ENCODE measurements around the gene FBLN5. TPM values are rescaled to one million over a fixed set of nuclear protein-coding genes. Genes with fewer than 3 reads are reported as not detected.

The FBLN5 gene
- total RNA-seq, 2 donors from 2014 or later: 3.7 to 6.6 TPM

DNA sequence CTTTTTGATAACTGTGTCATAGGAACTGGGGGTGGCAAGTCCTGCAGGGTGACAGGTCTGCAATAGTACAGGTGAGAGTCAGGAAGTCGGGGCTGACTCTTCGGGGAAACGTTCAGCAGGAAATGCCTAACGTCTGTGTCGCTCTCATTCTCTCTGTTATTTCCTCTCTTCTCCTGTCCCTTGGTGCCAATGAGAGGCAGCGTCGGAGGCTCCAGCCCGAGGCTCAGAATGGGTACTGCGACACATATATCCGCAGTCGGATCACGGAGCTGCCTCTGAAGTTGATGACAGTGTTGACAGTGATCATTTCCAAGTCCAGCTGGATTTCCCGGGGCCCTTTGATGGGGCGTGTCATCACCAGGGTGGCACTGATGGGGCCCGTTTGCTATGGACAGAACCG, 77.5 kb downstream of the FBLN5 start:
- H3K4me1 Mint-ChIP-seq: peaks cover 75% of the 10 kb centered on the region
- H3K9me3 ChIP-seq (ENCODE audit: control insufficient read depth, low read length, poor library complexity, severe bottlenecking): no peaks in the 10 kb centered on the region
- peaks cover 2% of the 10 kb centered on the region for H3K36me3 Mint-ChIP-seq (ENCODE audit: low read depth)
- H3K4me3 Mint-ChIP-seq: peak overlapping the region; percentile 89
- peak; percentile 61 for ATAC-seq
- DNase-seq: peak; percentile 36 to 62 (median 54)
- peak overlapping the region; percentile 100 for H3K27ac Mint-ChIP-seq
- H3K27me3 Mint-ChIP-seq: no peaks in the 10 kb centered on the region

DNA sequence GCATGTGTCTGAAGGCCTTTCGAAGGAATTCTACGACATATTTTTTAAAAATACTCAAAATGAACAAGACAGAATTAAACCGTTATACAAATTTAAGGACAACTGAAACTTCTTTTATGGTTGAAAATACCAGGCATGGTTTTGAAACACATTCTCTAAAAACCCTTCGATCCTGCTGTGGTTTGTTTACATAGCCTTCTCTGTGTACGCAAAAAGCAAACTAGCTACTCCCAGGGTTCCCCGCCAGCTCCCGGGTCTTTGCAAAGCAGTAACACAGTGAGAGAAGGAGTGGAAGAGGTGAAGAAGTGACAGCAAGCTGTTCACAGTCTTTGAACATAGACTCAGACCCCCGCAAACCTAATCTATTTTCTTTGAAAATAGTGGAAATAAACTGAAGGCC, 77.9 kb downstream of the FBLN5 start:
- H3K36me3 Mint-ChIP-seq (ENCODE audit: low read depth): peaks cover 2% of the 10 kb centered on the region
- H3K9me3 ChIP-seq (ENCODE audit: control insufficient read depth, low read length, poor library complexity, severe bottlenecking): no peaks in the 10 kb centered on the region
- peak overlapping the region; percentile 89 for H3K4me3 Mint-ChIP-seq
- H3K4me1 Mint-ChIP-seq: peaks cover 74% of the 10 kb centered on the region
- no peak for ATAC-seq
- peak overlapping the region; percentile 100 for H3K27ac Mint-ChIP-seq
- DNase-seq: no peak
- H3K27me3 Mint-ChIP-seq: no peaks in the 10 kb centered on the region

DNA sequence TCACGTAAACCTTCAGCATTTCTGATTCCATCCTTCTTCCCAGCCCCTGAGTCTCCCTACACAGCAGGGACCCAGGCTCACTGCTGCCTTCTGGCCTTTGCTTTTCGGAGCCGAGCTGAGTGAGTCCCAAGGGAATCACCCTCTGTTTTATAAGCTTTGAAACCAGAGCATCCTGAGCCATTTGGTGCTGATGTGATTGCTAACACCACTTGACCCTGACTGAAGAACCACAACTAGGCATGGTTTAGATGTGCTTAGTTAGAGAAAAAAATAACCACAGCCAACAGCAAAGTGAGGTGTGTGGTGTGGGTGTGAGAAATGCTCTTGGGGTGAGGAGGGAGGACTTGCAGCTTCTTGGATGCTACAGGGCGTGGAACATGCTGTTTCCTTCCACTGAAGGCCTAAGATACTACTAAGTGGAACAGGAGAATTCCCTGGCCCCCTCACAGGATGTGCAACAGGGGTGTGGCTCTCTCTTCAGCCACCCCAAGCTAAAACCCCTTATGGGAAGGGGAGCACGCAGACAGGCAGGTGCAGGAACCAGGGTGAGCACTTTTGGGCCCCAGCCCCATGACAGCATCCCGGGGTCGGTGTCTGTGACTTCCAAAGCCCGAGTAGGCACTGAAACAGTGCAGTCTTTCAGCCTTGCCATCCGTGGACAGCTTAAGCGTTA, 80.0 kb downstream of the FBLN5 start, which contains the start of gene TC2N:
Gene TC2N, minus strand, starts transcription at position 221 of the 673 bp plus-strand sequence. CDS start 53,767 bp downstream, outside the sequence.
- Mint-ChIP-seq H3K4me1 (peaks cover 69% of the 10 kb centered on the region), H3K36me3 (ENCODE audit: low read depth) (peaks cover 2% of the 10 kb centered on the region), H3K27me3 (no peaks in the 10 kb centered on the region), H3K4me3 (peak within 1 kb of the TSS; percentile 98), H3K27ac (peak within 1 kb of the TSS; percentile 100)
- ATAC-seq: peak; percentile 52
- H3K9me3 ChIP-seq (ENCODE audit: control insufficient read depth, low read length, poor library complexity, severe bottlenecking): no peaks in the 10 kb centered on the region
- no peak for DNase-seq

DNA sequence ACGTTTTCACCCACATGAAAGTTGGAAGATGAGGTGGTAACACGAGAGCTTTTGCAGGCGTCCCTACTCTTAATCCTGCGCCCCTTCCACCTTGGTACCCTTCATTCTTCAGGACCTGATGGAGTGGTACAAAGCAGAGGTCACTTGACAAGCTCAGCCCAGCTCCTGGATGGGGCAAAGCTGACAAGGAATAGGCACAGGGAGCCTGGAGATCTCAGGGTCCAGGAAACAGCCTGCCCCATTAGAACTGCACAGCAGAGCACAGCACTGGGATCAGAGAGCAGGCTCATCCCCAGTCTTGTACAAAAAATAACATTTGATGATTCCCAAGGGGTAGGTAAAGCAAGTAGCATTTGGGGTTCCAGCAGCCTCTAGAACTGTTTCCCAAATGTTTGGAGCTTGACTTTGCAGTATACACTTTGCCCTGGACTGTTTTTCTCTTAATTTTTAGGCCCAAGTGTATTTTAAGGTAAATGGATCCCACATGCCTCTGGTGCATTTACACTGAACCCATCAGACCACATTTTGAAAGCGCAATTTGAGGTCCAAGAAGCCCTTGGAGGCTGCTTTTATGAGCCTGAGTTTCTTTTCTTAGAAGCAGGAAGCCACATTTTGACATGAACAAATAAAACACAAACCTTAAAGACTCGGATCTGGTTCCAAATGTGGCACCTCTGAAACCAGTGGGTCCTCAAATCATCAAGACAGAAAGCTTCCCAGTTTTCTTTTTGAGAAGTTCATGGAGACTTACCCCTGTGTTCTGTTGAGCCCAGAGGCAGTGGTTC, 80.8 kb downstream of the FBLN5 start:
- no peak for DNase-seq
- Mint-ChIP-seq H3K4me1 (peaks cover 69% of the 10 kb centered on the region), H3K36me3 (ENCODE audit: low read depth) (peaks cover 2% of the 10 kb centered on the region), H3K4me3 (peak overlapping the region; percentile 98), H3K27ac (peak overlapping the region; percentile 100), H3K27me3 (no peaks in the 10 kb centered on the region)
- H3K9me3 ChIP-seq (ENCODE audit: control insufficient read depth, low read length, poor library complexity, severe bottlenecking): no peaks in the 10 kb centered on the region
- ATAC-seq: no peak

DNA sequence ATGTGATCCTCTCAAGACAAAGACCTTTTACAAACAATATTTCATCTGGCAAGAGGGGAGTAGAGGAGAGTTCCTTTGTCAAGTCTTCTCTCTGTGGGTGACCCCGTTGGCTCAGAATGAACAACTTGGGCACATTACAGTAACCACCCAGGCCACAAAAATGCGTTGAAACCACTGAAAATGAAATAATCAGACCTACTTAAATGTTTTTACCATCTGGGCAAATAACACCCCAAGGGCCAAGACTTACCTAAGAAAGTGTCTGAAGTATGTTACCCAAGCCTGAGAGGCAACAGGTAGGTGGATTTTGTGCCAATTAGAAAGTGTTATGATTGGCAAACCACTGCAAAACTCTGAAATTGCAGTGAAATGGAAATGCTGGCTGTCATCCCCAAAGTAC, 81.4 kb downstream of the FBLN5 start:
- H3K4me3 Mint-ChIP-seq: peak overlapping the region; percentile 98
- no peaks in the 10 kb centered on the region for H3K9me3 ChIP-seq (ENCODE audit: control insufficient read depth, low read length, poor library complexity, severe bottlenecking)
- peak overlapping the region; percentile 100 for H3K27ac Mint-ChIP-seq
- ATAC-seq (no peak), DNase-seq (no peak)
- H3K4me1 Mint-ChIP-seq: peaks cover 75% of the 10 kb centered on the region
- H3K27me3 Mint-ChIP-seq: no peaks in the 10 kb centered on the region
- H3K36me3 Mint-ChIP-seq (ENCODE audit: low read depth): peaks cover 5% of the 10 kb centered on the region

DNA sequence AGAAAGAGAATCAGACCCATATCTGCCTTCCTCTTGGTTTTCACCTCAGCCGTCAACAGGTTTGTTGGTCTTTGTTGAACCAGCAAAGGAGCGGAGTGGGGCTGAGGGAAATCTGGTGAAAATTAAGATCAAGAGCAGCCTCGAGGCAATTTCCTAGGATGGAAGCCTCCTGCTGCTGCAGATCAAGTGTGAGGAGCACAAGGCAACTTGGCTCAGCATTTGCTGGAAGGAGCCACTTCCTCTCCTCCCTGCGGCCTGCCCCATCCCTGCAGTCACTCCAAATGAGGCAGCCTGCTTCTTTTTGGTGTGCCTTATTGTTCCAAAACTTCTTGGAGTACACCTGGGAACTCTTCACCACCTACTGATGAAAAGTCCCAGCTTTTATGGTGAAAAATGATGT, 85.1 kb downstream of the FBLN5 start:
- H3K27me3 Mint-ChIP-seq: no peaks in the 10 kb centered on the region
- peak overlapping the region; percentile 100 for H3K27ac Mint-ChIP-seq
- no peaks in the 10 kb centered on the region for H3K9me3 ChIP-seq (ENCODE audit: control insufficient read depth, low read length, poor library complexity, severe bottlenecking)
- DNase-seq: no peak
- peaks cover 68% of the 10 kb centered on the region for H3K4me1 Mint-ChIP-seq
- peaks cover 15% of the 10 kb centered on the region for H3K36me3 Mint-ChIP-seq (ENCODE audit: low read depth)
- no peak for ATAC-seq
- peak overlapping the region; percentile 85 for H3K4me3 Mint-ChIP-seq

DNA sequence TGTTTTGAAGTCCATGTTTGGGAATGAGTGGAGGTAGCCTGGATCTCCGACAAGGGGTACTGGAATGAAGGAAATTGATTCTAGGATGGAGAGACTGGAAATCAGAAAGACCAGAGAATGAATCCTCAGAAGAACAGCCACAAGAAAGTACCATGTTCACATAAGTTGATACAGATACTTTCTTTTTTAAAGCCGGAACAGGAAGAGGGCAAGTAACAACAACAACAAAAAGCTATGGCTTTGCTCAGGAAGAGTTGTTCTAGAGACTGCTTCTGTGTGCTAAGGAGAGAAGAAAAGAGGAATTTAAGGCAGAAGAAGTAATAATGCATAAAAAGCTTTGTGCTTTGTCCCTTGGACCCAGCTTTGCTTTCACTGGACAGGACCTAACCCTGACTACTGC, 86.4 kb downstream of the FBLN5 start:
- H3K4me3 Mint-ChIP-seq: peak overlapping the region; percentile 96
- peaks cover 13% of the 10 kb centered on the region for H3K36me3 Mint-ChIP-seq (ENCODE audit: low read depth)
- H3K27ac Mint-ChIP-seq: peak overlapping the region; percentile 100
- ATAC-seq: peak; percentile 73
- H3K9me3 ChIP-seq (ENCODE audit: control insufficient read depth, low read length, poor library complexity, severe bottlenecking): no peaks in the 10 kb centered on the region
- DNase-seq: no peak
- H3K4me1 Mint-ChIP-seq: peaks cover 64% of the 10 kb centered on the region
- no peaks in the 10 kb centered on the region for H3K27me3 Mint-ChIP-seq

DNA sequence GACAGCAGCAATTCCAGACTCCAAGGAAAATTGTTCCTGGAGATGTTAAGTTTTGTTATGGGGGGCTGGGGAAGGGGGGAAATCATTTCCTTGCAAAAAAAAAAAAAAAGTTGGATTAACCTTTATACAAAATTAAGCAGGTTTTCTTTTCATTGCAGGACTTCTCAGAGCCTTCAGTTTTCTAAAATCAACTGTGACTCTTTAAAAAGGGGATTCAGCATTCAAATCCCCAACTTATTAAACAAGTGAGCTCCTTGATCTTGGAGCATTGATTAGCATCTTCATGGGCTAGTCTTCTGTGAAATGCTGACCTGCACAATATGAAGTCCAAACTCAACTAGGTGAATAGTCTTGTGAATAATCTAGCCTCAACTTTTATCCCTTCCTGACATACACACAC, 87.3 kb downstream of the FBLN5 start:
- Mint-ChIP-seq H3K4me3 (peak overlapping the region; percentile 39), H3K27ac (peak overlapping the region; percentile 100), H3K4me1 (peaks cover 71% of the 10 kb centered on the region), H3K27me3 (no peaks in the 10 kb centered on the region), H3K36me3 (ENCODE audit: low read depth) (peaks cover 20% of the 10 kb centered on the region)
- H3K9me3 ChIP-seq (ENCODE audit: control insufficient read depth, low read length, poor library complexity, severe bottlenecking): no peaks in the 10 kb centered on the region
- ATAC-seq: no peak
- DNase-seq: no peak

DNA sequence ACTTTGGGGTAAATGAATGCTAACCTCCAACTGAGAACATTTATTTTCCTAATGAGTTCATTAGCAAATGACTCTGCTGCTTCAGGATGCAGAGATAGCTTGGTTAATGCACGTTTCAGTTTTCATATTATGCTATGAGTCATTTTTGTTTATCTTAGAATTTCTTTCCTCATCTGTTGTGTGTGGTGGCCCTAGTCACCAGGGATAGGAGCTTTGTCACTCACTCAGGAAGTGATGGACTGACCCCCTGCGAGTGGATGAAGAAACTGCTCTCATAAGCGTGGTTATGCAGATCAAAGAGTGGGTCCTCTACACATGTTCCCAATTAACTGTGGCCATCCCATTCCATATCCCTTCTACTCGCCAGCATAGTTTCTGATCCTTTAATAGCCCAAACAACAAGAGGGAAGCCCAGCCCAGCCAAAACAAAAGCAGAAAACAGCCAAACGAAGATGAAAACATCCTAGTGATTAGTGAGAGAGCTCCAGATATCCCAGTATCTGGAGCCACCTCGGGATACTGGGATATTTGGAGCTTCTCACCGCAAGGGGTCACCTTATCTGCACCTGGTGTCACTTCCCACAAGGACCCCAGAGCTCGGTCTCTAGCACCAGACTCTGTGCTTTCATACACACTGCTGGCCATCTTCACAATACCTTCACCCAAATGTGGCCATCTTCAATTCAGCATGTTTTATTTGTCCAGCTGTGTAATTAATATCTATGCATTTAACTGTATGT, 88.8 kb downstream of the FBLN5 start:
- peak; percentile 35 for ATAC-seq
- H3K27ac Mint-ChIP-seq: peak overlapping the region; percentile 100
- H3K4me1 Mint-ChIP-seq: peaks cover 71% of the 10 kb centered on the region
- H3K36me3 Mint-ChIP-seq (ENCODE audit: low read depth): peaks cover 20% of the 10 kb centered on the region
- H3K27me3 Mint-ChIP-seq: no peaks in the 10 kb centered on the region
- peak overlapping the region; percentile 10 for H3K4me3 Mint-ChIP-seq
- no peaks in the 10 kb centered on the region for H3K9me3 ChIP-seq (ENCODE audit: control insufficient read depth, low read length, poor library complexity, severe bottlenecking)
- no peak for DNase-seq

DNA sequence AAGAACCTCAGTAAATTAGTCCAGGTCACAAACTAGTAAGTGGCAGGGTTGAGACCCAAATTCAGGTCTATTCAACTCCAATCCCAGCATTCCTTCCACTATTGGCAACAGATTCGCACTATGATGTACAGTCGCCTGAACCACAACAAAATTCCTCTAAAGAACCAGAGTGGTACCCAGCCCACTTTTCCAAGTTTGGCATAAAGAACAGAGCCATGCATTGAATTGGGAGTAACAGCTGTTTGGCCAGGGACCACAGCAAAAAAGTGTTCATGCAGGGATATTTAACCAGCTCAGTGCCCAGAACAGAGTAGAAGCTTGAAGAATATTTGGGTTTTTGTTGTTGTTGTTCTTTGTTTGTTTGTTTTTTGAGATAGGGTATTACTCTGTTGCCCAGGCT, 89.9 kb downstream of the FBLN5 start:
- H3K27ac Mint-ChIP-seq: peak overlapping the region; percentile 100
- ATAC-seq (no peak), DNase-seq (no peak)
- no peak overlapping the region for H3K4me3 Mint-ChIP-seq
- H3K36me3 Mint-ChIP-seq (ENCODE audit: low read depth): peaks cover 21% of the 10 kb centered on the region
- peaks cover 2% of the 10 kb centered on the region for H3K9me3 ChIP-seq (ENCODE audit: control insufficient read depth, low read length, poor library complexity, severe bottlenecking)
- H3K27me3 Mint-ChIP-seq: no peaks in the 10 kb centered on the region
- peaks cover 68% of the 10 kb centered on the region for H3K4me1 Mint-ChIP-seq

DNA sequence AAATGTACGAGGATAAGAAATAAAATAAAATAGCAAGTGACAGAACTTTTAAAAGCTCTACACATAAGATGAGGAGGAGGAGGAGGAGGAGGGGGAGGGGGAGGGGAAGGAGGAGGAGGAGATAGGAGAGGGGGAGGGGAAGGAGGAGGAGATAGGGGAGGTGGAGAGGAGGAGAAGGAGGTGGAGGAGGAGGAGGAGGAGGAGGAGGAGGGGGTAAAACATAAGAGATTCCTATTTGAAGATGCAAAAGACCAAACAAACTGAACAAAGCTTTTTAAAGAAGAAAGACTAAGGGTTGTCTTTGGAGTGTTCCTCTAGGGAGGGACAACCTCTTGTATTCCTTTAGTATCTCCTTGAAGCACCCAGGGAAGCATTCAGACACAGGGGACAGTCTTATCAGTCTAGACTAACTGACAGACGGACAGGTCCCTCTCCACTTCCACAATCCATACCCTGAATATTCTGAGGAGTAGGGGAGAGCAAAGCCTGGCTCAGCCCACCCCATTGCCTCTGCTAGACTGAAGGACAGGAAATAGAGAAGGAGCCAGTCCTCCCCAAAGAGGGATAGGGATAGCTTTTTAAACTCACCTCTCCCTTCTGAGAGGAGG, 93.1 kb downstream of the FBLN5 start:
- peaks cover 54% of the 10 kb centered on the region for H3K4me1 Mint-ChIP-seq
- DNase-seq (no peak), ATAC-seq (no peak)
- no peaks in the 10 kb centered on the region for H3K27me3 Mint-ChIP-seq
- peaks cover 2% of the 10 kb centered on the region for H3K9me3 ChIP-seq (ENCODE audit: control insufficient read depth, low read length, poor library complexity, severe bottlenecking)
- peak overlapping the region; percentile 90 for H3K27ac Mint-ChIP-seq
- peaks cover 14% of the 10 kb centered on the region for H3K36me3 Mint-ChIP-seq (ENCODE audit: low read depth)
- peak overlapping the region; percentile 75 for H3K4me3 Mint-ChIP-seq

DNA sequence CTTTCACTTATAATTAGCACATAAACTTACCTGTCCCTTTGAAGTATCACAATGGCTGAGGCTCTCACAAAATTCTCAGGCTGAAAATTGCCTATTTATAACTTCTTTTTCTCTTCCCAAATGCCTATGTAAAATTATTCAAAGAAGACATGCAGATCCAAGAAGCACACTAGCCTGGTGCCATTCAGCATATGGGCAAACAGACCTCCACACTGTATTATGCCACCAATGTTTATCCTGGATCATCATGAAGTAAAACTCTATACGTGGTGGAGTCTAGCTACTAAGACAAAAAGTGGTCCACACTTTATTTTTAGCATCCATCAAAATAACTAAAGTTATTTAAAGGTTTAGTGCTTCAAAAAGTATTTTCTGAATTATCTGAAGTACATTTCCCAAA, 95.9 kb downstream of the FBLN5 start:
- ATAC-seq: no peak
- Mint-ChIP-seq H3K27ac (peak overlapping the region; percentile 82), H3K4me1 (peaks cover 53% of the 10 kb centered on the region), H3K27me3 (no peaks in the 10 kb centered on the region), H3K36me3 (ENCODE audit: low read depth) (peaks cover 11% of the 10 kb centered on the region), H3K4me3 (no peak overlapping the region)
- no peak for DNase-seq
- H3K9me3 ChIP-seq (ENCODE audit: control insufficient read depth, low read length, poor library complexity, severe bottlenecking): peaks cover 2% of the 10 kb centered on the region

Measured in T-helper 17 cell (primary cell).